Mammary epithelial cell (primary cell): ENCODE data around the gene NOC4L.

ENCODE experiments used
- EZH2 ChIP-seq: IDR thresholded peaks from 2 replicates; pipeline ENCODE4 v1.6.1; 2012; ENCODE audit warnings: low read length, inconsistent platforms, borderline replicate concordance
- TF ChIP-seq, protein P1 (sequence below), 2 donors: IDR thresholded peaks in 1 of 2; conservative IDR thresholded peaks in 1 of 2; 2 replicates each; pipeline ENCODE4 v1.5.1; 2011 to 2012; ENCODE audit warnings: inconsistent platforms in 2 of 2, low read length in 2 of 2, mild to moderate bottlenecking in 2 of 2, control low read depth in 1 of 2, low read depth in 1 of 2; ENCODE audit not compliant: insufficient read depth in 1 of 2; ENCODE audit errors: extremely low read depth in 1 of 2

DNA sequence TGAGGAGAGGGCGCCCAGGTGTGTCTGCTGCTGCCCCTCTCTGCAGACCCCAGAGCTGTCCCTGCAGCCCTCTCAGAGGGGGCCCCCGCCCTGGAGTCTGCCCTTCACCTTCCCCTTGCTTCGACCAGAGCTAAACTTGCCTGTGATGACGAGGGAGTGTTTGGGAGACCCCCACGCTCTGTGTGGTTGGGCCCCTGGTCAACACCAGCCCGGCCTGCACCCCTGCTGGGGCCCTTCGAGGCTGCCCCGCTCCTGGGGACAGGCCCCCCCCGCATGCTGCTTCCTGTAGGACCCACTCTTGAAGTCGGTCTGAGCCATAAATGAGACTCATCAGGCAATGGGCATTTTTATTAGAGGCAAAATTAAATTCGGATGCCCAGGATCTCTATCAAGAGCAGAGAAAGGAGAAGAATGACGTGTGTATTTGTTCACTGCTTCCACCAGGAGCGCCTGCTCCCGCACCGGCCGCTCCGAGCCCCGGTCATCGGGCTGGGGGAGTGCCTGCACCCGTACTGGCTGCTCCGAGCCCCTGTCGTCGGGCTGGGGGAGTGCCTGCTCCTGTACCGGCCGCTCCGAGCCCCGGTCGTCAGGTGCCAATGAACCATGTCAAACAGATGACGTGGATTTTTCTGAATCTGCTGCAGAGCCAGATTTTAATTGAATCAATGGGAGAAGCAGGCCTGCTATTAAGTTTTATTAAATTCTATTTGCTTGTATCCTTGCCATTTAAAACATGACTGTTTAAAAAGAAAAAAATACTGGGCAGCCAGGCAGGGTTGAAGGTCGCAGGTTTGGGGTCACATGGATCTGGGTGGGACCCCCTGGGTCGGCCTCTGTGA is 47.7 kb downstream of the NOC4L start:
- TF ChIP-seq, protein P1, sequence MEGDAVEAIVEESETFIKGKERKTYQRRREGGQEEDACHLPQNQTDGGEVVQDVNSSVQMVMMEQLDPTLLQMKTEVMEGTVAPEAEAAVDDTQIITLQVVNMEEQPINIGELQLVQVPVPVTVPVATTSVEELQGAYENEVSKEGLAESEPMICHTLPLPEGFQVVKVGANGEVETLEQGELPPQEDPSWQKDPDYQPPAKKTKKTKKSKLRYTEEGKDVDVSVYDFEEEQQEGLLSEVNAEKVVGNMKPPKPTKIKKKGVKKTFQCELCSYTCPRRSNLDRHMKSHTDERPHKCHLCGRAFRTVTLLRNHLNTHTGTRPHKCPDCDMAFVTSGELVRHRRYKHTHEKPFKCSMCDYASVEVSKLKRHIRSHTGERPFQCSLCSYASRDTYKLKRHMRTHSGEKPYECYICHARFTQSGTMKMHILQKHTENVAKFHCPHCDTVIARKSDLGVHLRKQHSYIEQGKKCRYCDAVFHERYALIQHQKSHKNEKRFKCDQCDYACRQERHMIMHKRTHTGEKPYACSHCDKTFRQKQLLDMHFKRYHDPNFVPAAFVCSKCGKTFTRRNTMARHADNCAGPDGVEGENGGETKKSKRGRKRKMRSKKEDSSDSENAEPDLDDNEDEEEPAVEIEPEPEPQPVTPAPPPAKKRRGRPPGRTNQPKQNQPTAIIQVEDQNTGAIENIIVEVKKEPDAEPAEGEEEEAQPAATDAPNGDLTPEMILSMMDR (conservative IDR thresholded peaks at IDR 0.05 in 1 of 2, IDR thresholded peaks at IDR 0.05 in 1 of 2; ENCODE audit: extremely low read depth in 1 of 2, insufficient read depth in 1 of 2, low read depth in 1 of 2, low read length in 2 of 2): no peak
- no peak for TF ChIP-seq EZH2
